CD4-positive, alpha-beta T cell treated with Interleukin-17A for 1 hour (primary cell): ENCODE measurements around the gene CAPN2.
A peak's percentile ranks its signal among the peaks of the same experiment; 100 is the strongest.
"Not testable (repeated sequence)": the region's sequence is repeated elsewhere in the genome, so short reads cannot be mapped to it uniquely, and the experiment has no call there.

Experiments used
- DNase-seq: peaks from one replicate; pipeline ENCODE4 v3.0.0-alpha.2; 2020

The CAPN2 gene

DNA sequence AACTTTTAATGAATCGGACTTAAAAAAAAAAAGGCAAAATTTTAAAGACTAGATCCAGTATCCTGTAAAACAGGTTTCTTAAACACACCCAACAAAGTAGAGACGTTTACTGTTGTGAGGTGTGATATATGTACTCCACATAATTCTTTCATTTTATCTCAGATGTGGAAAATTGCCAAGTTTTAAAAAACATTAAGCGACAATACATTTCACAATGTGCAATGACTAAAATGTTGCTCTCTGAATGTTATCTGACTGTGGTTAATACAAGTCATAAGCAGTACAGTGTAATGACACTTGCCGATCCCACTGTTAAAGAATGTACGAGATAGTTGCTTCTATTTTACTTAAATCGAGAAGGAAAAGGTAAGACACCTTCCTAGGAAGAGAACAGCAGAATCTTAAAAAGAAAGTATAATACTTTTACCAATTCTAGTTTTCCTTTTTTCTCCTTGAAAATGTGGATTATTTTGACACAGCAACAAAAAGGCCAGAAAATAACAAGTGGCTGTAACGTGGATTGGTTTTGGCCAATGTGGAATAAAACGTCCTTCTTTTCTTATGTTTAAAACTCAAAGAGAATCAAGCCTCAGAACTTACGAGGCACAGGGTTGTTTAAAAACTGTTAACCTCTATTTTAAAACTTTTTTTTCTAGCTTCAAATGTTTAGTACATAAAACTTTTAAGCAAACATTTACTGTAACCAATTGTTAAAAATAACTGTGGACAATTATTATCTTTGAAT is 82.0 kb downstream of the CAPN2 start:
- DNase-seq: no peak

DNA sequence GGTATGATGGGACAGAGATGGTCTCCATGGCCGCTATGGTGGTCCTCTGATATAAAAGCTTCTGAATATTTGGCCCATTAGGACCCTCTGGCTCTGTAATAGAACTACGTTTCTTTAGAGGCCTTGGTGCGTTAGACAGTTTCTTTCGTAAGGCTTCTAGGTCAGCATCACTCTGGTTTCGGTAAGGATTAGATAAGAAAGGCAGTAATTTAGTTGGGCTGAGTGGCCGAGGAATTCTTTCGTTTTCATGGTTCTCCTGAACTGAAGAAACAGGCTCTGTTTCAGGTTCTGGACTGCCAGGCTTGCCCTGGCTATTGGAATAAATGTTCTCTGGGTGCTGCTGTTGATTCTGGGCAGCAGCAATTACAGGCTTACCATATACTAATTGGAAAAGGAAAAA is 83.9 kb downstream of the CAPN2 start:
- DNase-seq: no peak

DNA sequence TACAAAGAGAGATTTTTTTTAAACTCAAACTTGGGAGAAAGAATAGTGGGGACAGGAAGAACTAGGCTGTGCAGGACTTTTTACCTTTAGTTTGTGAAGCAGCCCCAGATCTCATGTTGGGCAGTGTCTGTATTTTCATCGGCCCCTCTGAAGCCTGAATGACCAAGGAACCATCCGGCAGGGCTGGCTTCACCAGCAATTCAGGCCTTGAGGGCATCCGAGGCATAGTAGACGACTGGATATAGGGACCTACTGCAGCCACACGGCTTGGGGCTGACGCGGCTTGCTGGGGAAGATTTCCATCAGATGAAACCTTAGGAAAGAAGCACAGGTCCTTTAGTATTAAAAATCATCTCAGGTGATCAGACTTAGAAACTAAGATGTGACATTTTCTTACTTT is 89.7 kb downstream of the CAPN2 start:
- no peak for DNase-seq

DNA sequence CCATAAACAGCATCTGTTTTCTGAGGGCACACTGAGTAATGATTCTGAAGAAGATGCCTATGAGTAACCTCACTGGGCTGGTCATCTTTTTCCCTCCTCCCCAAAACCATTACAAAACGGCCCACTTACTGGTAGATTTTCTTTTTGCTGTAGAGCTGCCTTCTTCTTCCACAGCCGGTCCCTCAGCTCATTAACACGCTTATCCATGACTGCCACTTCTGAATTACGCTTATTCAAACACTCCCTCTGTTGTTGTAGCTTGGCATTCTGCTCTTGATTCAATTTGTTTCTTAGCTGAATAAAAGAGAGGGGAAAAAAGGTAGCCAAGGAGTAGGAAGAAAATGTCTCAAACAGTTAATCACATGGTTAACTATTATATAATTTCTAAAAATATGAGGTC is 90.3 kb downstream of the CAPN2 start:
- no peak for DNase-seq

DNA sequence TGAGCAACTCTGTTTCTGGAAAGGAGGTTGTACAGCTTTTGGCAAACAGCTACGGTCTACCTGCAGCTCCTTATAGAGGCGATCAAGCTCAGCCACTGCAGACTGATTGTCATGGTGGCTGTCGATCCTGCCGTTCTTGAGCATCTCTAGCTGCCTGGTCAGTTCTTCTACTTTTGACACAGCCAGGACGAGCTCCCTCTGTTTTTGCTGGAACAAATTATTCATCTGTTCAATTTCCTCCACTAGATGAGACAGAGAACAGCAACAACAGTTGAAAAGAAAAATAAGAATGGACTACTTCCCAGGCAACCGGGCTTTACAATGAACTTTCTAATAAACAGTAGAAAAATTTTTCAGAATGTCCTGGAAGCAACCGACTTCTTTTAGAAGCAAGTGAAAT is 90.9 kb downstream of the CAPN2 start:
- DNase-seq: no peak

DNA sequence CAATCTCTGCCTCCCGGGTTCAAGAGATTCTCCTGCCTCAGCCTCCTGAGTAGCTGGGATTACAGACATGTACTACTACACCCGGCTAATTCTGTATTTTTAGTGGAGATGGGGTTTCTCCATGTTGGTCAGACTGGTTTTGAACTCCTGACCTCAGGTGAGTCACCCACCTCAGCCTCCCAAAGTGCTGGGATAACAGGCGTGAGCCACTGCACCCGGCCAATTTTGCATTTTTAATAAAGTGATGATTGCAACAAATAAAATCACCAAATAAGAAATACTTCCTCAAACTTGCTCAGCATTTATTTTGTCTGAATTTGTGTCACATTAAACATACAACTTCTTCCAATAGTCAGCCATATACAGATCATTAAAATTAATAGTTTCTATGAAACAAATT is 97.6 kb downstream of the CAPN2 start:
- not testable (repeated sequence) for DNase-seq

GRCh38 chr1:223810586-223810985 is 98.2 kb downstream of the CAPN2 start:
- DNase-seq: no peak

DNA sequence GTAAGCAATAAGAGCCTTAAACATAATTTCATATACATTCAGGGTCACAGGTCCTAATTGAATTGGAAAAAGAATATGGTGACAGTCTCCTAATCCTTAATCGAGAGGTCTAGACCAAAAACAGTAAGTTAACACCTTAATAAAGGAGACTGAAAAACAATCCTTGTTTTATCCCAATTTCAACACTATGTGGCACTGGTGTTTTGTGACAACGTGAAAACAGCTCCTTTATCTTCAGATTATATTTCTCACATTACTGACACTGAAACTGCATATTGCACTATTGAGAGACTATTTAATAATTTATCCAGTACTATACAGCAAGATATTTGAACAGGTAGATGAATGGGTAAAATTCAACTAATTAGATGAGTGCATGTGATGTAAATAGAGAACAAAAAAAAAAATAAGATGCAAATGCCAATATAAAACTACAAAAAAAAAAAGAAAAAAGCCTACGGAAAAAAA is 99.3 kb downstream of the CAPN2 start:
- peak; percentile 62 for DNase-seq

GRCh38 chr1:223813645-223814044 is 101.3 kb downstream of the CAPN2 start:
- no peak for DNase-seq

GRCh38 chr1:223815020-223815853 is 102.9 kb downstream of the CAPN2 start:
- no peak for DNase-seq

DNA sequence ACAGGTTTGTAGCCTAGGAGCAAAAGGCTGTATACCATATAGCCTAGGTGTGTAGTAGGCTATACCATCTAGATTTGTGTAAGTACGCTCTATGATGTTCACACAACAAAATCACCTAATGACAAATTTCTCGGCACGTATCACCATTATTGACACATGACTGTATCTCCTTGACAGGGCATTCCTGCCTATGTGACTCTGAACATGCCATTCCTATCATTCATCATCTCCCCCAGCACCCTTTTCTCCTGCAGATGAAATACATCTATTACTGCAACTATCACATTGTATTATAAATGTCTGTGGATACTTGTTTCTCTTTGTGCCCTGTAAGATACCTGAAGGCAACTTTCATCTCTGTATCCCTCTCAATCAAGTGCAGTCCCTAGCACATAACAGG is 103.5 kb downstream of the CAPN2 start:
- no peak for DNase-seq

DNA sequence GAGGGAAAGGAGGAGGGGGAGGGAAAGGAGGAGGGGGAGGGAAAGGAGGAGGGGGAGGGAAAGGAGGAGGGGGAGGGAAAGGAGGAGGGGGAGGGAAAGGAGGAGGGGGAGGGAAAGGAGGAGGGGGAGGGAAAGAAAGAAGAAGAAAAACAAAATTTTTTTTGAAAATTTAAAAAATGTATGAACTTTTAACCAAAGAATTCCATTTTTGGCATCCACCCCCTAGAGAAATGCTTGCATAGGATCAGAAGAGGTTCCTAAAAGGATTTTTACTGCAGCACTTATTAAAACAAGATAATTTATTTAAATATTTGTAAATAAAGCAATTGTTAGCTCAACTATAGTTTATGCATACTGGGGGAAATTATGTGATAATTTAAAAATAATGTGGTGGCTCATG is 104.9 kb downstream of the CAPN2 start:
- not testable (repeated sequence) for DNase-seq

DNA sequence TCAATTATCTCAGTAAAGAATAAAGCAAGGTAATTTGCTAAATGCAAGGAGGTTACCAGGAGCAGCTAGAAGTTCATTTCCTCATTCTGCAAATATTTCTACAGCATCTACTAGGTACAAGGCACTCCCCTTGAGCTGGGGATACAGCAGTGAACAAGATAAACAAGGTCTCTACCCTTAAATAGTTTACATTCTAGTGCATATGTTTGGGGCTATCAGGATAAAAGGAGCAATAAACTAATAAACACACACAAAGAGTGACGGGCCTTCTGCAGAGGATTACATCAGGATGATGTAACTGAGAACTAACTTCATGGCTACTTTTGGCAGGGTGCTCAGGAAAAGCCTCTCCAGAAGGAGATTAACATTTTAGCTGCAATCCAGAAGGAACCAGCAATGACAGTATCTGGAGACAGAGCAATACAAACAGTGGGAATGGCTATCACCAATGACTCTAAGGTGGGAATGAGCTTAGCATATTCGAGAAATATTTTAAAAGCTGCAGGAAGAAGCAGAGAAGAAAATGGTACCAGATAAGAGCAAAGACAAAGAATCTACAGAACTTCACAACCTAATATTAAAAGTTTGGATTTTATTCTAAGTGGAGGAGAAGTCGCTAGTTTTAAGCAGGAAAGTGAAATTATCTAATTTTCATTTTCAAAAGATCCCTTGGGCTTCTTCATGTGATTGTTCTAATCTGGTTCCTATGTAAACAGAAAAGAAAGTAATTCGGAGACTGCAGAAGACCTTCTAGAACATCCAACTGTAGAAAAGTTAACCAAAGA is 107.6 kb downstream of the CAPN2 start:
- no peak for DNase-seq

GRCh38 chr1:223820515-223820858 is 108.1 kb downstream of the CAPN2 start:
- DNase-seq: no peak

DNA sequence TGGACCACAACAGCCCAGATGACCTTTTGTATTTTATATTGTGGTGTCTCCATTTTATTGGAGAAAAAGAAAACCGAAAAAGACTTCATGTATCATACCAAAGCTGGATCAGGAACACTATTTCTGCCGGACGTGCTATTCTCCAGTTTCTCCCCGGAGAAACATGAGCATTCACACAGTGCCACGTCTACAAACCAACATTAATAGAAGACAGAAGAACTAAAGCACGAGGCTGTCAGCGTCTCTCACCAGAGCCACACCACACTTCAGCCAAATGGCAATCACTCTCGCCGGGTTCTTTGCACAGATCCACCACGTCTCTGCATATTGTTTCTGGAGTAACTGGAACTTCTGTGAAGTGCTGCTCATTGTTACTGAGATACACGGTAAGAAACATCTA is 108.6 kb downstream of the CAPN2 start:
- DNase-seq: no peak

- no peak for DNase-seq
Measured at GRCh38 chr1:223824287-223824686, 111.9 kb downstream of the CAPN2 start.

DNA sequence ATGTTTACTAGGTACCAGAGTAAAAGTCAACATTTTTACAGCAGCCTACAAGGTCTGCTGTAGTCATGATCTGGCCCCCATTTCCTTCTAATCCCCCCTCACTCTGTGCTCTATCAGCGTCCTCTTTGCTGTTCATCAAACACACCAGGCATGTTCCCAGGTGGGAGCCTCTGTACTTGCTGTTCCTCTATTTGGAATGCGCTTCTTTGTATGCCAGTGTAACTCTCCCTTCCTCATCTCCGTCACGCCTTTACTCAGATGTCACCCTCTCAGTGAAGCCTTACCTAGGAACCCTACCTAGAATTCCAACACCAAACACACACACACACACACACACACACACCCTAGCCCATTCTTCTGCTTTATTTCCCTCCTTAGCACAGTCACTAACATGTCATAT is 112.4 kb downstream of the CAPN2 start:
- no peak for DNase-seq
